ENCODE measurements around the gene MXD1. TPM values are rescaled to one million over a fixed set of nuclear protein-coding genes. Genes with fewer than 3 reads are reported as not detected.

MXD1 gene
- total and polyA plus RNA-seq, 9 of the 15 experiments (the other 6 are each of a cell fraction or from before 2014, with no cell fraction given) = 6.7 to 35.9 (median 11.0) TPM

- TF ChIP-seq NFIX (CRISPR knock-in tag; IDR thresholded peaks at IDR 0.05; ENCODE audit: low read depth) = no peak
- no peak for TF ChIP-seq MAX (CRISPR knock-in tag; IDR thresholded peaks at IDR 0.05)
- TF ChIP-seq ZNF395 (CRISPR knock-in tag; IDR thresholded peaks at IDR 0.05) = no peak
- no peak for TF ChIP-seq TEAD4 (IDR thresholded peaks at IDR 0.05; ENCODE audit: low read length)
- TF ChIP-seq TEAD4 (CRISPR knock-in tag; IDR thresholded peaks at IDR 0.05; ENCODE audit: borderline replicate concordance) = no peak
- no peak for TF ChIP-seq SPI1 (IDR thresholded peaks at IDR 0.05; ENCODE audit: borderline replicate concordance, low read depth, low read length)
- no peak for TF ChIP-seq ATF2 (CRISPR knock-in tag; IDR thresholded peaks at IDR 0.05)
- TF ChIP-seq CXXC5 (CRISPR knock-in tag; IDR thresholded peaks at IDR 0.05) = no peak
- no peak for TF ChIP-seq ARID2 (IDR thresholded peaks at IDR 0.05)
- no peak for TF ChIP-seq ZNF75A (CRISPR knock-in tag; IDR thresholded peaks at IDR 0.05)
- TF ChIP-seq MTA1 (IDR thresholded peaks at IDR 0.05; ENCODE audit: borderline replicate concordance) = no peak
- no peak for TF ChIP-seq RFX7 (CRISPR knock-in tag; IDR thresholded peaks at IDR 0.05)
- TF ChIP-seq THRB (CRISPR knock-in tag; conservative IDR thresholded peaks at IDR 0.05) = 0 out of 2 replicates have a peak, but pooled peaks have one; percentile 1
- no peak for TF ChIP-seq MCM3 (IDR thresholded peaks at IDR 0.05)
- TF ChIP-seq TRIM28 (IDR thresholded peaks at IDR 0.05) = no peak
- no peak for TF ChIP-seq ZNF140 (CRISPR knock-in tag; IDR thresholded peaks at IDR 0.05)
- TF ChIP-seq CTBP1 (IDR thresholded peaks at IDR 0.05; ENCODE audit: borderline replicate concordance) = 0 out of 2 replicates have a peak, but pooled peaks have one; percentile 16
- no peak for TF ChIP-seq FOXJ2 (tag; IDR thresholded peaks at IDR 0.05)
- no peak for TF ChIP-seq PTTG1 (tag; IDR thresholded peaks at IDR 0.05; ENCODE audit: low read depth)
These were observed 17.1 kb downstream of the MXD1 start (continued) for GRCh38 chr2:69931832-69932595.

Measured in K562 (cell line).